Measurements from ENCODE around the gene DSE.

Gene DSE

DNA sequence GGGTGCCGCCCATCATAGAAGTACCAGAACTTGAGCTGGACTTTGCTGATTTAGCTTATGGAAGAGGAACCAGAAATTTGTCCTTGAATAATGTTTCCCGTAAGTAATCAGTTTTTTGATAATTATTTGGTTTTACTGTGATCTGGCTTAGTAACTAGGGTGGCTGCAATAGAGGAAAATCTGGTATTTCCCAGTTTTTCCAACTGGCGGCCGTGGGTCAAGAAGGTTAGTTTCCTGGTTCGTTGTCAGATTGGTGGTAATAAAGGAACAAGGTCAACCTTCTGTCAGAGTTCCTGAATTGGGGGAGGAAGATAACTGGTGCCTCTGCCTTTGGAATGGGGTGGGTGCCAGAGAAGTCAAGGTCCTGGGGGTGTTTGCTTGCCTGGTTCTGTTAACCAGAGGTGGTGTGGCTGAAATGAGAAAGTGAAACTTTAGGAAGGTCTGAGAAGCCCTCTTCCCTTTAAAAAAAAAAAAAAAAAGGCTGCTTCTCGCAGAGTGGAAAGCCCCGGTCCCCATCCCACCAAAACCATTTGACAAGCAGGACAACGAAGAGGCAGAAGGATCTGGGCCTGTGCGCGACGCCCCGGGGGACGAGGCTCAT lies 90.7 kb downstream of the DSE start, which contains the start of gene CALHM6:
Gene CALHM6 (plus strand): TSS at position 45 of the 601 bp plus-strand sequence. CDS start 555 bp downstream, at position 600.
- Mint-ChIP-seq H3K4me1 (peaks cover 19 to 42% of the 10 kb centered on the region in 2 donors), H3K4me3 (peak within 1 kb of the TSS; percentile 79 to 89), H3K36me3 (no peaks in the 10 kb centered on the region), H3K27ac (peak within 1 kb of the TSS; percentile 93), H3K27me3 (no peaks in the 10 kb centered on the region), H3K9me3 (no peaks in the 10 kb centered on the region)
- peak; percentile 15 to 16 for ATAC-seq (replicated peaks)
- DNase-seq: no peak

DNA sequence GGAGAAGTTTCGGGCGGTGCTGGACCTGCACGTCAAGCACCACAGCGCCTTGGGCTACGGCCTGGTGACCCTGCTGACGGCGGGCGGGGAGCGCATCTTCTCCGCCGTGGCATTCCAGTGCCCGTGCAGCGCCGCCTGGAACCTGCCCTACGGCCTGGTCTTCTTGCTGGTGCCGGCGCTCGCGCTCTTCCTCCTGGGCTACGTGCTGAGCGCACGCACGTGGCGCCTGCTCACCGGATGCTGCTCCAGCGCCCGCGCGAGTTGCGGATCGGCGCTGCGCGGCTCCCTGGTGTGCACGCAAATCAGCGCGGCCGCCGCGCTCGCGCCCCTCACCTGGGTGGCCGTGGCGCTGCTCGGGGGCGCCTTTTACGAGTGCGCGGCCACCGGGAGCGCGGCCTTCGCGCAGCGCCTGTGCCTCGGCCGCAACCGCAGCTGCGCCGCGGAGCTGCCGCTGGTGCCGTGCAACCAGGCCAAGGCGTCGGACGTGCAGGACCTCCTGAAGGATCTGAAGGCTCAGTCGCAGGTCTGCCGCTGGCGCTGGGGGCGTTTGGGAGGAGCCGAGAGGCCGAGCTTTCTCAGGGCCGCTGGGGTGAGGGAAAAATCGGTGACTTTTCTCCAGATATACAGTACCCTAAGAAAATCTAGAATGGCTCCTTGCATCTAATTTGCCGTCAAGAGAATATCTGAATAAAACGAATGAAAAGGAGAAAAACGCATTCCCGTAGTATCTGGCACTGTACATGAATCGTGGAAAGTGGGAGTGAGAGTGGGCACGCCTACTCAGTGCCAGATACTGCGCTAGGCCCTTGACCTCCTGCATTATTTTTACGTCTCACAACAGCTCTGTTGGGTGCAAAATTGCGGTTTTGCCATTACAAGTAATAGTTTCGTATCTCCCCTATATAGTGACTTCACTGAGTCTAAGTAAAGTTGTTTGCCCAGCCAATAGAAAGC lies 91.5 kb downstream of the DSE start:
- ATAC-seq (replicated peaks): peak; percentile 81
- Mint-ChIP-seq H3K4me1 (peaks cover 24 to 50% of the 10 kb centered on the region in 2 donors), H3K27ac (peak overlapping the region; percentile 93), H3K9me3 (no peaks in the 10 kb centered on the region), H3K36me3 (no peaks in the 10 kb centered on the region), H3K27me3 (no peaks in the 10 kb centered on the region), H3K4me3 (peak overlapping the region; percentile 79 to 89)
- DNase-seq: peak; percentile 69

DNA sequence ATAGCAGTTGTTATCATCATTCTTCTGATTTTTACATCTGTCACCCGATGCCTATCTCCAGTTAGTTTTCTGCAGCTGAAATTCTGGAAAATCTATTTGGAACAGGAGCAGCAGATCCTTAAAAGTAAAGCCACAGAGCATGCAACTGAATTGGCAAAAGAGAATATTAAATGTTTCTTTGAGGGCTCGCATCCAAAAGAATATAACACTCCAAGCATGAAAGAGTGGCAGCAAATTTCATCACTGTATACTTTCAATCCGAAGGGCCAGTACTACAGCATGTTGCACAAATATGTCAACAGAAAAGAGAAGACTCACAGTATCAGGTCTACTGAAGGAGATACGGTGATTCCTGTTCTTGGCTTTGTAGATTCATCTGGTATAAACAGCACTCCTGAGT lies 92.6 kb downstream of the DSE start:
- DNase-seq (no peak), ATAC-seq (replicated peaks) (no peak)
- H3K36me3 Mint-ChIP-seq: no peaks in the 10 kb centered on the region
- peaks cover 24 to 54% of the 10 kb centered on the region in 2 donors for H3K4me1 Mint-ChIP-seq
- no peak overlapping the region for H3K27ac Mint-ChIP-seq
- H3K9me3 Mint-ChIP-seq: no peaks in the 10 kb centered on the region
- no peak overlapping the region for H3K4me3 Mint-ChIP-seq
- no peaks in the 10 kb centered on the region for H3K27me3 Mint-ChIP-seq

DNA sequence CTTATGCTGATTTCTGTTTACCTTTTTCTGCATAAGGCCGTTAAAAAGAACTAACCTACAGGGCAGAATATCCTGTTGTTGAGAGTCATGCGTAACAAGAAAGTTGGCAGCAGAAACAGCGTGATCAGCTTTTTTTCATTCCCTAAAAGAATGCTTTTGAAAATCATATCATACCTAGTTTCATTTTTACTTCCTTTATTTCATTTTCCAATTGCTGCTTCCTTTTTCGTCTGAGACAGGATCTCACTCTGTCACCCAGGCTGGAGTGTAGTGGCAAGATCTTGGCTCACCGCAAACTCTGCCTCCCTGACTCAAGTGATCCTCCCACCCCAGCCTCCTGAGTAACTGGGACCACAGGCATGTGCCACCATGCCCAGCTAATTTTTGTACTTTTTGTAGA lies 94.5 kb downstream of the DSE start:
- Mint-ChIP-seq H3K4me3 (peak overlapping the region in 1 of 2 donors; percentile 35), H3K36me3 (no peaks in the 10 kb centered on the region), H3K27ac (peak overlapping the region; percentile 6), H3K4me1 (peaks cover 22 to 59% of the 10 kb centered on the region in 2 donors), H3K9me3 (no peaks in the 10 kb centered on the region), H3K27me3 (no peaks in the 10 kb centered on the region)
- ATAC-seq (replicated peaks): peak; percentile 63 to 72
- peak; percentile 35 for DNase-seq

DNA sequence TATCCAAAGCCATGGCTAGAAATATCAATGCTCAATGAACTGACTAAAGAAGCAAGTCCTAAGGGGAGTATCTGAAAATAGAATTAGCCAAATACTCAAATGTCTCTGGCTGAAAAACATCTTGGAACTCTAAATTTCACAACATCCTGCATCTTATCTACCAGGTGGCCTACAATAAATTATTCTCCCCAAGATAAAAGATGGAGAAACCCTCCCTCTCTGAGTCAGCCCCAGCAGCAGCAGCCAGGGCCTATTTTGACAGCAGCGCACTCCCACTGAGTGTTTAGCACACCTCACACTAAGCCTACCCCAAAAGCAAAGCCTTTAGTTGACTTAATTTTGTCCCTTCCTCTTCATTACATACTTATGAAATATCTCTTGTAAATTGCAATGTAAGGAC lies 96.3 kb downstream of the DSE start:
- Mint-ChIP-seq H3K4me1 (peaks cover 15 to 45% of the 10 kb centered on the region in 2 donors), H3K27me3 (no peaks in the 10 kb centered on the region), H3K27ac (peak overlapping the region; percentile 38), H3K9me3 (no peaks in the 10 kb centered on the region), H3K4me3 (no peak overlapping the region), H3K36me3 (no peaks in the 10 kb centered on the region)
- ATAC-seq (replicated peaks) (no peak), DNase-seq (no peak)

DNA sequence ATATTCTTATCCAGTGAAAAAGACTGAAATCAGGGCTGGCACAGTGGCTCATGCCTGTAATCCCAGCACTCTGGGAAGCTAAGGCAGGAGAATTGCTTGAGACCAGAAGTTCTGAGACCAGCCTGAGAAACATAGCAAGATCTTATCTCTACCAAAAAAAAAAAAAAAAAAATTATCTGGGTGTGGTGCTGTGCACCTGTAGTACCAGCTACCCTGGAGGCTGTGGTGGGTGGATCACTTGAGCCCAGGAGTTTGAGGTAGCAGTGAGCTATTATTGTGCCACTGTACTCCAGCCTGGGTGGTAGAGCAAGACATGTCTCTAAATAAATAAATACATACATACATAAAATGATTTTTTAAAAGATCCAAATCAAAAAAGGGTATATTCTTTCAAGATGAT lies 96.8 kb downstream of the DSE start:
- Mint-ChIP-seq H3K27me3 (no peaks in the 10 kb centered on the region), H3K27ac (peak overlapping the region; percentile 38), H3K4me3 (no peak overlapping the region), H3K36me3 (no peaks in the 10 kb centered on the region), H3K4me1 (peaks cover 15 to 45% of the 10 kb centered on the region in 2 donors), H3K9me3 (no peaks in the 10 kb centered on the region)
- DNase-seq (no peak), ATAC-seq (replicated peaks) (no peak)

DNA sequence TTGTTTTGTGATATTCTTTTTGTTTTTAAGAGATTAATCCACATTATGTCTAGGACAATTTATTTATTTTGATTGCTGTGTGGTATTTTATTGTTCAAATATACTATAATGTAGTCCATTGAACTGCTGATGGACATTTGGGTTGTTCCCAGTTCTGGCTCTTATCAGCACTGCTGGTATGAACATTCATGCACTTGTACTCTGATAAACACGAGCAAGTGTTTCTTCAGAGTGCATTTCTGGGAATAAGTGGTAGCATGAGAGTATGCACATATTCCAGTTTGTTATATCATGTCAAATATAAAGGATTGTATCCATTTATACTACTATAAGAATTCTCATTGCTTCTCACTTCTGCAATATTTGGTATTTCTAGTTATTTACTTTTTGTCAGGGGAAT lies 97.5 kb downstream of the DSE start:
- Mint-ChIP-seq H3K27me3 (no peaks in the 10 kb centered on the region), H3K4me1 (peaks cover 13 to 43% of the 10 kb centered on the region in 2 donors)
- no peak for ATAC-seq (replicated peaks)

DNA sequence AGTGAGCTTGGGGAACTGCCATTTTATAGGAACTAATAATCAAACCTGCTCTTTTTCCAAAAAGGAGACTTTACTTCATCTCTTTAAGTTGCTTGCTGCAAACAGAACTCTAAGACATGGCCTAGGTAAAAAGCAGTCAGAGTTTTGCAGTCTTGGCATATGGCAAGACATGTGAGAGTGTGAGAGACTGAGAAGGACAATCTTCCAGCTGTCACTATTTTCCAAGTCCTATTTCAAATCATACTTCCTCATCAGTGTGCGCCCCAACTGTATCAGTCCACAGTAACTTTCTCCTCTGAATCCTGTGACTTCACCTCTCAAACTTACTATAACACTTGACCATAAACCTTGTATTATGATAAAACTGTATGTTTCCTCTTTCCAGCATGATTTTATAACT lies 100.8 kb downstream of the DSE start:
- no peak for DNase-seq
- Mint-ChIP-seq H3K4me1 (peaks cover 18 to 47% of the 10 kb centered on the region in 2 donors), H3K27me3 (no peaks in the 10 kb centered on the region), H3K9me3 (peaks cover 0 to 2% of the 10 kb centered on the region in 2 donors), H3K27ac (no peak overlapping the region), H3K4me3 (no peak overlapping the region), H3K36me3 (no peaks in the 10 kb centered on the region)
- ATAC-seq (replicated peaks): no peak

More for the DNA sequence above, 97.5 kb downstream of the DSE start:
- Mint-ChIP-seq H3K27ac (no peak overlapping the region), H3K36me3 (no peaks in the 10 kb centered on the region), H3K9me3 (peaks cover 0 to under 1% of the 10 kb centered on the region in 2 donors), H3K4me3 (no peak overlapping the region)
- DNase-seq: no peak

DNA sequence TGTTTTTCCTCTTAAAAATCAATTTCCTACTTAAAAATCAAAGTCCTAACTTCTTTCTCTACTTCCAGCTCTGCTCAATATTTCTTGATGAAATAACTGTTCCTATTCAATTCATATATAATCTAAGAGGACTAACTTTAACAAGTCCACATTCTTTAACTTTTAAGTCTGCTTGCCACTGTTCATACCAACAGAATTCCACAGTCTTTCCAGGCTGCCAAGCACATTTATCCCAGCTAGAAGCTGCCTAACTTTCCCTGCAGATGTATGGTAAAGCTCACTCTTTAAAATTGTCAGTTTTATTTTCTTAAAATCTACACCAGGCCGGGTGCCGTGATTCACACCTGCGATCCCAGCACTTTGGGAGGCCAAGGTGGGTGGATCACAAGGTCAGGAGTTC lies 102.0 kb downstream of the DSE start:
- peaks cover 18 to 42% of the 10 kb centered on the region in 2 donors for H3K4me1 Mint-ChIP-seq
- ATAC-seq (replicated peaks) (no peak), DNase-seq (no peak)
- H3K36me3 Mint-ChIP-seq: no peaks in the 10 kb centered on the region
- H3K27ac Mint-ChIP-seq: no peak overlapping the region
- H3K4me3 Mint-ChIP-seq: no peak overlapping the region
- no peaks in the 10 kb centered on the region for H3K27me3 Mint-ChIP-seq
- peaks cover 2 to 4% of the 10 kb centered on the region in 2 donors for H3K9me3 Mint-ChIP-seq

DNA sequence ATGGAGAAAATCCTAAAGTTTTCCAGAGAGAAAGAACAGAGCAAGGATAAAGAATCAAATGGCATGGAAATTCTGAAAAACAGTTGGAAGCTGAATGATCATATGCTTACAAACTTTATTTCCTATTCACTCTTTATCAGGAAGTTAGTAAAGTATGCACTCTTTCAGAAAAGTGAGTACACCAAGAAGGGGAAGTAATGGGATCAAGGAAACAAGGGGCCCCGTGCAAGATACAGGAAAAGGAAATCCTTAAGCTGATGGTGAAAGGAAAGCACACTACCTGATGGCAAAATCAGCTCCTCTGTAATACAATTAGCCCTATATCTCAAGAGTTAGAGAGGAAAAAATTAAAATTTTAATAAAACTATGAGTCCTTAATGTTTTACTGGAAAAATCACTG lies 104.4 kb downstream of the DSE start:
- no peak for DNase-seq
- peak overlapping the region; percentile 92 for H3K27ac Mint-ChIP-seq

DNA sequence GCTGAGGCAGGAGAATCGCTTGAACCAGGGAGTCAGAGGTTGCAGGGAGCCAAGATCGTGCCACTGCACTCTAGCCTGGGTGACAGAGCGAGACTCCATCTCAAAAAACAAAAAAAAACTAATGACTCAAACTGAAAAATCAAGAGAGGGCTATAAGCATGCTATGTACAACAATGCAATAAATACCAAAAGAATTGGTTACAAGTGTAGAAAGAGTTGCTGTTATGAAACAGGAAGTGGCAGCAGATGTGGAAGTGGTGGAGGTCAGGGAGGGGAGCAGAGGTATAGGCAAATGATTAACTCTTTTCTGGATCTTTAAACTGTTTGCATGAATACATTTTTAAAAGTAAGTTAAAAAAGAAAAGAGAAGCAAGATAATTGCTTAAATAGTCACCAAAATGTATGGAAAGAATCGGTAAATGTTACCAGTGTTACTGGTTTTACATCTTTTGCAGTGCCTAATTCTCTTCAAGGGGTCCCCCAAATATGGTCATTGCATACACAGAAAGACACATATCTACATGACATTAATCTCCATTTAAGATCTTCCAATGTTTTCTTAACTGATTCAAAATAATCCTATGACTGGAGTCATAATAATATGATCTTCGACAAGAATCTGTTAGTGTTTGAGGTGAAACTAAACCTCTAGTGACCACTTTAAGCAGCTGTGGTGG lies 105.4 kb downstream of the DSE start:
- peak; percentile 98 to 100 for ATAC-seq (replicated peaks)
- peak overlapping the region; percentile 67 to 70 for H3K4me3 Mint-ChIP-seq
- peaks cover 18 to 37% of the 10 kb centered on the region in 2 donors for H3K4me1 Mint-ChIP-seq
- peak; percentile 55 for DNase-seq
- H3K36me3 Mint-ChIP-seq: no peaks in the 10 kb centered on the region
- peaks cover 4% of the 10 kb centered on the region in 2 donors for H3K9me3 Mint-ChIP-seq
- H3K27me3 Mint-ChIP-seq: no peaks in the 10 kb centered on the region
- peak overlapping the region; percentile 92 for H3K27ac Mint-ChIP-seq

More for the DNA sequence above, 104.4 kb downstream of the DSE start:
- no peaks in the 10 kb centered on the region for H3K27me3 Mint-ChIP-seq
- peak overlapping the region in 1 of 2 donors; percentile 70 for H3K4me3 Mint-ChIP-seq
- H3K4me1 Mint-ChIP-seq: peaks cover 18 to 37% of the 10 kb centered on the region in 2 donors
- no peak for ATAC-seq (replicated peaks)
- no peaks in the 10 kb centered on the region for H3K36me3 Mint-ChIP-seq
- H3K9me3 Mint-ChIP-seq: peaks cover 4% of the 10 kb centered on the region in 2 donors

DNA sequence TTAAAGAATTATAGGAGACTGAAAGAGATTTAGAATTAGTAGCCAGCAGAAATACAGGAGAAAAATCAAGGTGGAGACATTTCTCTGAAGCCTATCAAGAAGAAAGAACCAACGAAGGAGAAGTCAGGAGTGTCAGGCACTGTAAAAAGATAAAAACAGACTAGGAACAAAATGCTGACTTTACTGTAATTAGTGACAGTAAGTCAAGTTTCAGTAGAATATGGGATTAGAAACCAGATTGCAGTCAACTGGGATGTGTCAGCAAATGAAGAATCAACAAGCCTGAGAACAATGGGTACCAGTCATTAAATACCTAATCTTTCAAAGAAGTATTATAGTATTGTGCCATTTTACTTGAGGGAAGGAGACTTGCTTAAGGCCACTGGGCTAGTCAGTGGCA lies 112.0 kb downstream of the DSE start:
- Mint-ChIP-seq H3K4me3 (no peak overlapping the region), H3K9me3 (peaks cover 0 to 2% of the 10 kb centered on the region in 2 donors), H3K4me1 (no peaks in the 10 kb centered on the region), H3K27me3 (peaks cover 0 to 7% of the 10 kb centered on the region in 2 donors), H3K36me3 (no peaks in the 10 kb centered on the region), H3K27ac (no peak overlapping the region)
- no peak for ATAC-seq (replicated peaks)
- no peak for DNase-seq

DNA sequence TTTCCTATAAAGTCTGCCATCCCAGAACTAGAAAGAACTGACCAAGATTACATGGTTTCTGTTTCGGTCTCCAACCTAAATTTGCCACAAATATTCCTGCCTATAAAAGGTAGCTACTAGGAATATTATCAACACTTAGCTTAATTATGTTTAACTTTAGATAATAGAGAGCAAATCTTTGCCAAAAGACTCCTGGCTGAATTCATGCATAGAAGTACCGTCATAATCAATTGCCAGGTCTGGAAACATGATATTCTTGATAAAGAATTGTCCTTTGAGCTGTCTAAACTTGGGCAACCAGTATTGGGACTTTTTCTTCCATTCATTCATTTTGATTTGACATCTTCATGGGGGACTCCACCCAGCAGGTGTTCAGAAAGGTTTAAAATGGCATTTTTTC lies 112.9 kb downstream of the DSE start:
- ATAC-seq (replicated peaks) (no peak), DNase-seq (no peak)
- Mint-ChIP-seq H3K36me3 (no peaks in the 10 kb centered on the region), H3K27ac (no peak overlapping the region), H3K4me3 (no peak overlapping the region), H3K27me3 (peaks cover 0 to 7% of the 10 kb centered on the region in 2 donors), H3K9me3 (peaks cover 0 to 2% of the 10 kb centered on the region in 2 donors), H3K4me1 (no peaks in the 10 kb centered on the region)

DNA sequence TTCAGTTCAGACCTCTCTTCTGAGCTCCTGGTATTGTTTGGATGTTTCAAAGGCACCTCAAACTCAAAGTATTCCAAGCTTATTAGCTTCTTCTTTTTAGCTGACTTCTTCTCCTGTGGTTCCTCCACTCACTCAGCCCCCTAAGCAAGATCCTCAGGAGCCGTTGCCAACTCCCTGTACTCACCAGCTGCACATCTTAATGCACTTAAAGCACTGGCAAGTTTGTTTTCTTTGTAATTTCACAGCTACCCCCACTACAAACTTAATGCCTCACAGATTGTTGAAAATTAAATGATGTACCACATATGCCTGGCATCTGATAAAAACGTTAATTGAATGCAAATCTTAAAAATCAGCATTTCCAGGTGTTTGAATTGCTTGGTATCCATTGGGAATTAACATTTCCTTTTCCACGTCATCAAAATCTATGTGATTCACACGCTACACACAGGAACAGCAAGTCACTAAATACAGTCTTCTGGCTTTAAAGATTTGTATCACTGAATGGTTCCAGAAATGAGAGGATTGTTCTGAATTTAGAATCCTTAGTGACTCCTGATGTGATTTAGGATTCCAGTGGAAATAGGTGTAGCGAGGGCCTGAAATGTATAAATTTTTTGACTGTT lies 114.9 kb downstream of the DSE start:
- Mint-ChIP-seq H3K36me3 (peaks cover 3 to 4% of the 10 kb centered on the region in 2 donors), H3K4me1 (no peaks in the 10 kb centered on the region), H3K9me3 (peaks cover 0 to 5% of the 10 kb centered on the region in 2 donors), H3K4me3 (no peak overlapping the region), H3K27ac (no peak overlapping the region), H3K27me3 (peaks cover 0 to 7% of the 10 kb centered on the region in 2 donors)
- DNase-seq: no peak
- no peak for ATAC-seq (replicated peaks)
